Upper lobe of left lung (tissue), 6 donors: ENCODE data around the gene KRTAP10-9. TPM values are rescaled to one million over a fixed set of nuclear protein-coding genes. Genes with fewer than 3 reads are reported as not detected.
"Not testable (repeated sequence)": the region's sequence is repeated elsewhere in the genome, so short reads cannot be mapped to it uniquely, and the experiment has no call there.

Experiments
- ATAC-seq, 2 donors: fragments of 200-7000 bp; cut with Tn5 transposase; one replicate each; pipeline ENCODE4 v1.9.1; 2022; ENCODE audit warnings: mild to moderate bottlenecking in 2 of 2, moderate library complexity in 2 of 2; ENCODE audit not compliant: low FRiP score in 2 of 2
- DNase-seq, 2 donors: peaks; one replicate each; pipeline ENCODE4 v3.0.0-alpha.2; 2019 to 2020
- H3K27ac ChIP-seq, 4 donors: fragments of 200-600 bp; sonication (generic); one replicate each; pipeline ENCODE4 v1.5.1; 2016 to 2019
- H3K27me3 ChIP-seq, 4 donors: fragments of 200-600 bp; sonication (generic); one replicate each; pipeline ENCODE4 v1.5.1; 2017 to 2019
- H3K36me3 ChIP-seq, 4 donors: fragments of 200-600 bp; sonication (generic); one replicate each; pipeline ENCODE4 v1.5.1; 2016 to 2019
- H3K4me1 ChIP-seq, 4 donors: fragments of 200-600 bp; sonication (generic); one replicate each; pipeline ENCODE4 v1.5.1; 2018 to 2019
- H3K4me3 ChIP-seq, 4 donors: fragments of 200-600 bp; sonication (generic); one replicate each; pipeline ENCODE4 v1.5.1; 2017 to 2019; ENCODE audit warnings: mild to moderate bottlenecking in 2 of 4, moderate library complexity in 1 of 4
- H3K9me3 ChIP-seq, 4 donors: fragments of 200-600 bp; sonication (generic); one replicate each; pipeline ENCODE4 v1.5.1; 2018 to 2019
- EP300 ChIP-seq, 4 donors: sonication (generic); formaldehyde crosslinking; IDR thresholded peaks; one replicate each; pipeline ENCODE4 v1.5.1; 2017; ENCODE audit warnings: antibody characterized with exemption in 4 of 4, control low read depth in 2 of 4
- POLR2A ChIP-seq, 4 donors: fragments of 450-650 bp; IDR thresholded peaks; one replicate each; pipeline ENCODE4 v1.5.1; 2016 to 2017; ENCODE audit warnings: antibody characterized with exemption in 4 of 4, mild to moderate bottlenecking in 2 of 4
- POLR2AphosphoS5 ChIP-seq, 2 donors: sonication (generic); formaldehyde crosslinking; IDR thresholded peaks; one replicate each; pipeline ENCODE4 v1.5.1; 2017; ENCODE audit warnings: antibody characterized with exemption in 2 of 2
- WGBS, 2 donors: methylation state at CpG; one replicate each; pipeline ENCODE4 v1.1.5; 2017 to 2018; 5-methylcytosine and 5-hydroxymethylcytosine counted together
- total RNA-seq, 6 donors: library from RNA; depleted of rRNA in 4 of 6; stranded (reverse); fragments of >200 nt in 4 of 6; gene quantifications; one replicate each; pipeline versions ENCODE4 v1.1.0 to v1.2.1, GENCODE V29; 2016 to 2021
- TF ChIP-seq, protein P1 (sequence below), 6 experiments: fragments of 450-650 bp in 4 of 6; fragments of 200-600 bp in 2 of 6; sonication (generic) in 2 of 6; IDR thresholded peaks; one replicate each; pipeline ENCODE4 v1.5.1; 2016 to 2019; ENCODE audit warnings: antibody characterized with exemption in 6 of 6
- donor health status: DM: no; HTN: no; CAD: no; lungs with moderate emphysema.
- donor health status: DM: no; HTN: yes; CAD: no; lungs with severe emphysema.

KRTAP10-9 gene
- total RNA-seq, 6 donors from 2014 or later, result not detected

DNA sequence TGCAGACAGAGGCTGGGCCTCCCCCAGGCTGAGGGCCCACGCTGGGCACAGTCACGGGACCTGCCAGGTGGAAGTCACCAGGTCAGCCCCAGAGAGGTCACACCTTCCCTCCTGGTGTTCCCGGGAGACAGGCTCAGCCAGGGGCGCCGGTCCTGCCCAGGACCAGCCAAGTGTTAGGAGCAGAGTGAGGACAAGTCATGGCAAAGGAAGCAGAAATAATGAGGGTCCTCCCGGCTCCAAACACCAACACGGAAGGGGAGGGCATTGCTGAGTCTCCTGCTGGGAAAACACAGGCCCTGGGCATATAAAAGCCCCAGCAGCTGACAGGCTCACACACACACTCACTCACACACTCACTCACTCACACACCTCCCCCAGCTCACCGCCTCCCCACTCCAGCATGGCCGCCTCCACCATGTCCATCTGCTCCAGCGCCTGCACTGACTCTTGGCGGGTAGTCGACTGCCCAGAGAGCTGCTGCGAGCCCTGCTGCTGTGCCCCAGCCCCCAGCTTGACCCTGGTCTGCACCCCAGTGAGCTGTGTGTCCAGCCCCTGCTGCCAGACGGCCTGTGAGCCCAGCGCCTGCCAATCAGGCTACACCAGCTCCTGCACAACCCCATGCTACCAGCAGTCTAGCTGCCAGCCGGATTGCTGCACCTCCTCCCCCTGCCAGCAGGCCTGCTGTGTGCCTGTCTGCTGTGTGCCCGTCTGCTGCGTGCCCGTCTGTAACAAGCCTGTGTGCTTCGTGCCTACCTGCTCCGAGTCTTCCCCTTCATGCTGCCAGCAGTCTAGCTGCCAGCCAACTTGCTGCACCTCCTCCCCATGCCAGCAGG, 10.3 kb downstream of the KRTAP10-9 start, which contains the start of gene KRTAP10-10:
KRTAP10-10 (plus strand) TSS at position 339 of the 833 bp plus-strand sequence; CDS start at position 401, 62 bp downstream.
- TF ChIP-seq EP300 (IDR thresholded peaks at IDR 0.05) (no peak), POLR2A (IDR thresholded peaks at IDR 0.05) (no peak), POLR2AphosphoS5 (IDR thresholded peaks at IDR 0.05) (no peak)
- TF ChIP-seq, protein P1, sequence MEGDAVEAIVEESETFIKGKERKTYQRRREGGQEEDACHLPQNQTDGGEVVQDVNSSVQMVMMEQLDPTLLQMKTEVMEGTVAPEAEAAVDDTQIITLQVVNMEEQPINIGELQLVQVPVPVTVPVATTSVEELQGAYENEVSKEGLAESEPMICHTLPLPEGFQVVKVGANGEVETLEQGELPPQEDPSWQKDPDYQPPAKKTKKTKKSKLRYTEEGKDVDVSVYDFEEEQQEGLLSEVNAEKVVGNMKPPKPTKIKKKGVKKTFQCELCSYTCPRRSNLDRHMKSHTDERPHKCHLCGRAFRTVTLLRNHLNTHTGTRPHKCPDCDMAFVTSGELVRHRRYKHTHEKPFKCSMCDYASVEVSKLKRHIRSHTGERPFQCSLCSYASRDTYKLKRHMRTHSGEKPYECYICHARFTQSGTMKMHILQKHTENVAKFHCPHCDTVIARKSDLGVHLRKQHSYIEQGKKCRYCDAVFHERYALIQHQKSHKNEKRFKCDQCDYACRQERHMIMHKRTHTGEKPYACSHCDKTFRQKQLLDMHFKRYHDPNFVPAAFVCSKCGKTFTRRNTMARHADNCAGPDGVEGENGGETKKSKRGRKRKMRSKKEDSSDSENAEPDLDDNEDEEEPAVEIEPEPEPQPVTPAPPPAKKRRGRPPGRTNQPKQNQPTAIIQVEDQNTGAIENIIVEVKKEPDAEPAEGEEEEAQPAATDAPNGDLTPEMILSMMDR (IDR thresholded peaks at IDR 0.05), result no peak
- Histone ChIP-seq H3K27ac (no peak within 1 kb of the TSS), H3K4me3 (no peak within 1 kb of the TSS), H3K27me3 (no peaks in the 10 kb centered on the region), H3K9me3 (peaks cover 0 to 4% (median 3%) of the 10 kb centered on the region in 4 donors), H3K4me1 (no peaks in the 10 kb centered on the region), H3K36me3 (no peaks in the 10 kb centered on the region)
- ATAC-seq (no peak), DNase-seq (peak in 1 of 2 donors; percentile 58)
- WGBS, 2 donors, result 49 to 52% methylated on average over 12 of the region's 21 CpGs

DNA sequence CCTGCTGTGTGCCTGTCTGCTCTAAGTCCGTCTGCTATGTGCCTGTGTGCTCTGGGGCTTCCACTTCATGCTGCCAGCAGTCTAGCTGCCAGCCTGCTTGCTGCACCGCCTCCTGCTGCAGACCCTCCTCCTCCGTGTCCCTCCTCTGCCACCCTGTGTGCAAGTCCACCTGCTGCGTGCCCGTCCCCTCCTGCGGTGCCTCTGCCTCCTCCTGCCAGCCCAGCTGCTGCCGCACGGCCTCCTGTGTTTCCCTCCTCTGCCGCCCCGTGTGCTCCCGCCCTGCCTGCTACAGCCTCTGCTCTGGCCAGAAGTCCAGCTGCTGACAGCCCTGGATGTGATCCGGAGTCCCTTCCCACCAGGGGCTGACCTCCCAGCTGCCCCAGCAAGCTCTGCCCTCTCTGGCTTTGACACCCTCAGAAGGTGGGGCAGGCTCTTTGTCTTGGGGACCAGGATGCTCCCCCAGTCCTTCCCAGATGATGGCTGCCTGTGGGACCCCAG, 11.0 kb downstream of the KRTAP10-9 start:
- not testable (repeated sequence) for H3K9me3 ChIP-seq, H3K36me3 ChIP-seq, H3K27me3 ChIP-seq, ATAC-seq, H3K4me3 ChIP-seq, H3K27ac ChIP-seq, H3K4me1 ChIP-seq
- 80 to 82% methylated on average over 3 to 8 of the region's 12 CpGs for WGBS, 2 donors
- peak in 1 of 2 donors; percentile 65 for DNase-seq

DNA sequence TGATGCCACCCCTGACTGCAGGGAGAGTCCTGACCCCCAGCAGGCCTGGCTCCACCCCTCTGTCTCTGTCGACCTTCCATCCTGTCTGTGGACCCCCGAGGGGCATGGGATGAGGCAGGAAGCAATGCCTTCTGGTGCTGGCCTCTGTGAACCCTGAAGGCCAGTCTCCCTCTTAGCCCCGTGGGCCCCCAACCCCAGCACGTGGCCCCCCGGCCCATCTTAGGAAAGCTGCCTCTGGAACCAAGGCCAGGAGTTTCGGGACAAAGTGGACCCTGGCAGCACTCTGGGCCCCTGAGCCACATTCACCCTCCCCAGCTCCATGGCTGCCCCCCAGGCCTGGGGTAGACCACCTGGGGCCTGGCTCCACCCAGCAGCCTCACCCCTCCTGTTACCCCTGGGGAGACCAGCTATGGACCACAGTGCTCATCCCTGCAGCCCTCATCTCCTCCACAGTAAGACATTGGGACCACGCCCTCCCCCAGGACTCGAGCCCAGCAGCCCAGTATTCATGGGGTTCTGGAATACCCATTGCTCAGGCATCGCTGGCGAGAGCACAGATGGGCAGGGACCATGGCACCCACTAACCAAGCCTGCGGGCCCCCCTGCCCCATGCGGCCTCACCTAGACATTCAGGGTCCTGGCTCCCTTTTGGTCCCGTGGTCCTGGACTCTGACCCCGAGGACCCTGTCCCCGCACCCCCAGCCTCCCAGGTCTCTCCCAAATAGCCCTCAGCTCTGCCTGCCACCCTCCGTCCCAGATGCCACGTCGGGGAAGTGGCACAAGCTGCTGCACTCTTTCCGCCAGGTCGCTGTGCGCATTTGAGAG, 11.8 kb downstream of the KRTAP10-9 start:
- not testable (repeated sequence) for H3K4me3 ChIP-seq, H3K9me3 ChIP-seq, H3K36me3 ChIP-seq, H3K27ac ChIP-seq, H3K27me3 ChIP-seq, H3K4me1 ChIP-seq
- peak in 1 of 2 donors; percentile 61 for DNase-seq
- 91 to 100% methylated on average over 2 to 14 of the region's 21 CpGs for WGBS, 2 donors
- ATAC-seq, result peak in 1 of 2 donors; percentile 6

DNA sequence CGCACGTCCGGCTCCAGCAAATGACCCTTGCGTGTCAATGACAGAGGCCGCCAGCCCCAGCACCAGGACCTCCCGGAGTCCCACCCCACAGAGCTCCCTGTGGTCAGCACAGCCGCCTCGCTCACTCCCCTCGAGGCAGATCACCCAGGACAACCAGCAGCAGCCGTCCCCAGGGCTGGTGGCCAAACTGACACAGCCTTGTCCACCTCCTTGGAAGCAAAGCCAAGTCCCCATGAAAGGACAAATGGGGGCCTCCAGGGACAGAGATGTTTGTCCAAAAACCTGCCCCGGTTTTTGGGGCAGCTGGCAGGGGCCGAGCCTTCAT, 12.4 kb downstream of the KRTAP10-9 start:
- Histone ChIP-seq H3K27me3 (no peaks in the 10 kb centered on the region), H3K27ac (no peak overlapping the region)
- peak in 1 of 2 donors; percentile 43 for DNase-seq

DNA sequence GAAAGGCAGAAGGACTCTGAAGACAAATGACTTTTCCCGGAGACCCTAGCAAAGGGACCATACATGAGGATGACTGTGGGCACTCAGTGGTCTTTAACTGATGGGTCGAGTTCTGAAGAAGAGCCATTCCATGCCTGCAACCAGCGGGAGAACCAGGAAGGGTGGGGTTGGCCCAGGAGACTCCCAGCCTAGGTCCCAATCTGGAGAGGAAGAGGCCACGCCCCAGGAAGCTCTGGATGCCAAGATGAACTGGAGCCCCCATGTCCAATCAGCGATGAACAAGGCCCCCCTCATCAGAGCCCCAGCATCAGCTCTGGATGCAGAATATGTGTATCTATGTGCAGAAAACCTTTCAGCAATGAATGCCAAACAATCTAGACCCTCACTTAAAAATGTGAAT, 13.9 kb downstream of the KRTAP10-9 start:
- no peaks in the 10 kb centered on the region for H3K4me1 ChIP-seq
- DNase-seq (no peak), ATAC-seq (no peak)
- no peak overlapping the region for H3K4me3 ChIP-seq
- no peaks in the 10 kb centered on the region for H3K36me3 ChIP-seq
- no peak overlapping the region for H3K27ac ChIP-seq
- 81 to 87% methylated on average over 3 to 5 of the region's 5 CpGs for WGBS, 2 donors
- no peak for TF ChIP-seq POLR2A (IDR thresholded peaks at IDR 0.05)
- no peak for TF ChIP-seq EP300 (IDR thresholded peaks at IDR 0.05)
- TF ChIP-seq POLR2AphosphoS5 (IDR thresholded peaks at IDR 0.05), result no peak
- TF ChIP-seq, protein P1 (IDR thresholded peaks at IDR 0.05), result no peak
- peaks cover 0 to 17% (median 3%) of the 10 kb centered on the region in 4 donors for H3K9me3 ChIP-seq
- H3K27me3 ChIP-seq, result no peaks in the 10 kb centered on the region

More for the DNA sequence above, 12.4 kb downstream of the KRTAP10-9 start:
- ATAC-seq, result peak in 1 of 2 donors; percentile 8
- TF ChIP-seq, protein P1 (IDR thresholded peaks at IDR 0.05), result no peak
- TF ChIP-seq POLR2A (IDR thresholded peaks at IDR 0.05) (no peak), POLR2AphosphoS5 (IDR thresholded peaks at IDR 0.05) (no peak), EP300 (IDR thresholded peaks at IDR 0.05) (no peak)
- Histone ChIP-seq H3K9me3 (peaks cover 0 to 6% (median 0%) of the 10 kb centered on the region in 4 donors), H3K36me3 (no peaks in the 10 kb centered on the region), H3K4me3 (no peak overlapping the region), H3K4me1 (no peaks in the 10 kb centered on the region)
- 89 to 95% methylated on average over 4 to 12 of the region's 12 CpGs for WGBS, 2 donors
